Right lobe of liver (tissue), 6 donors: ENCODE data around the gene PTPRD. TPM values are rescaled to one million over a fixed set of nuclear protein-coding genes. Genes with fewer than 3 reads are reported as not detected.

Experiments used
- ATAC-seq, 4 donors: fragments of 200-7000 bp; cut with Tn5 transposase; one replicate each; pipeline ENCODE4 v1.9.1; 2020; ENCODE audit warnings: mild to moderate bottlenecking in 4 of 4, moderate library complexity in 4 of 4
- DNase-seq, 3 donors: peaks; one replicate each; pipeline ENCODE4 v3.0.0-alpha.2; 2020
- H3K27ac ChIP-seq, 3 donors: fragments of 200-600 bp; one replicate each; pipeline ENCODE4 v1.8.0; 2022
- H3K27me3 ChIP-seq, 2 donors: fragments of 200-600 bp; one replicate each; pipeline ENCODE4 v1.8.0; 2022
- H3K36me3 ChIP-seq, 4 donors: fragments of 200-600 bp; sonication (generic) in 1 of 4; one replicate each; pipeline versions ENCODE4 v1.5.1 to v1.8.0; 2017 to 2022; ENCODE audit warnings: control low read depth in 1 of 4
- H3K4me1 ChIP-seq, 4 donors: fragments of 200-600 bp; sonication (generic) in 1 of 4; one replicate each; pipeline versions ENCODE4 v1.5.1 to v1.8.0; 2017 to 2022; ENCODE audit warnings: control low read depth in 1 of 4
- H3K4me3 ChIP-seq, 3 donors: fragments of 200-600 bp; one replicate each; pipeline ENCODE4 v1.8.0; 2022
- H3K9me3 ChIP-seq, 4 donors: fragments of 200-600 bp; sonication (generic) in 1 of 4; one replicate each; pipeline versions ENCODE4 v1.5.1 to v1.8.0; 2017 to 2022; ENCODE audit warnings: control low read depth in 1 of 4
- CTCF ChIP-seq, 4 donors: fragments of 200-600 bp in 3 of 4; fragments of 450-650 bp in 1 of 4; IDR thresholded peaks; one replicate each; pipeline versions ENCODE4 v1.5.1 to v1.8.0; 2016 to 2022; ENCODE audit warnings: antibody characterized with exemption in 4 of 4, mild to moderate bottlenecking in 2 of 4
- POLR2A ChIP-seq: fragments of 450-650 bp; IDR thresholded peaks from one replicate; pipeline ENCODE4 v1.6.1; 2017; ENCODE audit warnings: antibody characterized with exemption, mild to moderate bottlenecking
- WGBS: methylation state at CpG from one replicate; pipeline ENCODE4 v1.1.6; 2018; ENCODE audit warnings: low coverage, low lambda C conversion rate; ENCODE audit not compliant: insufficient coverage; ENCODE audit errors: missing lambda C conversion rate; 5-methylcytosine and 5-hydroxymethylcytosine counted together
- intact Hi-C, 2 donors: fragments of 100-400 bp; cut with DNase I; formaldehyde crosslinking; loops; one replicate each; pipeline versions ENCODE4 v1.11.2 to v1.14.1; 2022
- total RNA-seq, 6 experiments: library from RNA; depleted of rRNA in 2 of 6; stranded (reverse); fragments of >200 nt in 2 of 6; fragmentation: NEBNext Ultra II Directional in 3 of 6; extraction: Animal tissue kit (Norgen Biotek cat#: 25700) in 3 of 6; gene quantifications; one replicate each; pipeline versions ENCODE4 v1.1.0 to v1.2.4, GENCODE V29; 2016 to 2023
- donor health status: DM: no; HTN: yes; CAD: no.
- donor health status: DM: no; HTN: no; CAD: no.
- donor health status: DM: no; HTN: no; CAD: no.
- donor health status: DM: no; HTN: yes; CAD: no.
- donor health status: DM: no; HTN: yes; CAD: no.

PTPRD gene
- total RNA-seq, 6 experiments from 2014 or later = 5.4 to 29.8 (median 13.9) TPM

GRCh38 chr9:9170439-9171134 lies 1442.2 kb downstream of the PTPRD start:
- intact Hi-C loops = no loop called here
- Histone ChIP-seq H3K27me3 (no peaks in the 10 kb centered on the region), H3K36me3 (no peaks in the 10 kb centered on the region), H3K9me3 (no peaks in the 10 kb centered on the region), H3K27ac (no peak overlapping the region), H3K4me1 (no peaks in the 10 kb centered on the region), H3K4me3 (no peak overlapping the region)
- ATAC-seq (no peak), DNase-seq (no peak)
- WGBS = 22% methylated on average over 4 of the region's 4 CpGs
- no peak for TF ChIP-seq CTCF (IDR thresholded peaks at IDR 0.05)

- intact Hi-C loops = no loop called here
- H3K27ac ChIP-seq = no peak overlapping the region
- H3K9me3 ChIP-seq = no peaks in the 10 kb centered on the region
- H3K4me3 ChIP-seq = no peak overlapping the region
- no peaks in the 10 kb centered on the region for H3K27me3 ChIP-seq
- ATAC-seq = no peak
- H3K36me3 ChIP-seq = no peaks in the 10 kb centered on the region
- TF ChIP-seq POLR2A = no peak
- DNase-seq = no peak
- WGBS = 100% methylated on average over 1 of the region's 3 CpGs
- H3K4me1 ChIP-seq = no peaks in the 10 kb centered on the region
Observed at GRCh38 chr9:9142001-9142400, 1470.8 kb downstream of the PTPRD start.

GRCh38 chr9:9133526-9133925 lies 1479.3 kb downstream of the PTPRD start:
- no peak overlapping the region for H3K4me3 ChIP-seq
- no peaks in the 10 kb centered on the region for H3K36me3 ChIP-seq
- no peaks in the 10 kb centered on the region for H3K27me3 ChIP-seq
- H3K27ac ChIP-seq = no peak overlapping the region
- DNase-seq (no peak), ATAC-seq (no peak)
- TF ChIP-seq CTCF (IDR thresholded peaks at IDR 0.05) = no peak
- no peak for TF ChIP-seq POLR2A
- intact Hi-C loops = no loop called here
- WGBS = 63% methylated on average over 3 of the region's 3 CpGs
- H3K9me3 ChIP-seq = no peaks in the 10 kb centered on the region
- no peaks in the 10 kb centered on the region for H3K4me1 ChIP-seq

GRCh38 chr9:9124616-9125015 lies 1488.2 kb downstream of the PTPRD start:
- Histone ChIP-seq H3K4me3 (no peak overlapping the region), H3K27ac (no peak overlapping the region), H3K9me3 (no peaks in the 10 kb centered on the region), H3K36me3 (no peaks in the 10 kb centered on the region), H3K27me3 (no peaks in the 10 kb centered on the region), H3K4me1 (no peaks in the 10 kb centered on the region)
- no peak for TF ChIP-seq CTCF (IDR thresholded peaks at IDR 0.05)
- 31% methylated on average over 2 of the region's 2 CpGs for WGBS
- no peak for ATAC-seq
- no peak for DNase-seq
- intact Hi-C loops = no loop called here

GRCh38 chr9:9122230-9122875 lies 1490.4 kb downstream of the PTPRD start:
- intact Hi-C loops = no loop called here
- Histone ChIP-seq H3K27me3 (no peaks in the 10 kb centered on the region), H3K4me1 (no peaks in the 10 kb centered on the region), H3K4me3 (no peak overlapping the region), H3K9me3 (no peaks in the 10 kb centered on the region), H3K27ac (no peak overlapping the region), H3K36me3 (no peaks in the 10 kb centered on the region)
- WGBS = 46% methylated on average over 3 of the region's 3 CpGs
- ATAC-seq (no peak), DNase-seq (no peak)
- TF ChIP-seq CTCF (IDR thresholded peaks at IDR 0.05) = no peak
- no peak for TF ChIP-seq POLR2A
